LHCN-M2 (cell line): Measurements from ENCODE around the gene RHOV. TPM values are rescaled to one million over a fixed set of nuclear protein-coding genes. Genes with fewer than 3 reads are reported as not detected.
"Not testable (repeated sequence)": the region's sequence is repeated elsewhere in the genome, so short reads cannot be mapped to it uniquely, and the experiment has no call there.

Experiments
- DNase-seq: peaks from one replicate; pipeline ENCODE4 v3.0.0-alpha.2; 2012; ENCODE audit warnings: low read depth
- total RNA-seq: library from RNA; depleted of rRNA; stranded (reverse); fragments of >200 nt; gene quantifications from 2 replicates; pipeline ENCODE4 v1.2.3, GENCODE V29; 2014

The RHOV gene
- total RNA-seq, 1 experiment from 2014 or later: not detected

- DNase-seq: no peak
Measured at GRCh38 chr15:40875991-40876730, 2.1 kb upstream of the RHOV start.

GRCh38 chr15:40872791-40873693 is 992 bp downstream of the RHOV start:
- no peak for DNase-seq

- DNase-seq: no peak
Measured at GRCh38 chr15:40871749-40872617, 2.1 kb downstream of the RHOV start.

GRCh38 chr15:40870716-40871115 is 3.3 kb downstream of the RHOV start:
- no peak for DNase-seq

- no peak for DNase-seq
Measured at GRCh38 chr15:40869686-40870085, 4.3 kb downstream of the RHOV start.

GRCh38 chr15:40867199-40867598 is 6.8 kb downstream of the RHOV start:
- DNase-seq: no peak

GRCh38 chr15:40863660-40864270 is 10.3 kb downstream of the RHOV start:
- no peak for DNase-seq

GRCh38 chr15:40861147-40861546 is 12.9 kb downstream of the RHOV start:
- not testable (repeated sequence) for DNase-seq

- peak; percentile 78 for DNase-seq
Measured at GRCh38 chr15:40859206-40859851, 14.7 kb downstream of the RHOV start.

- DNase-seq: no peak
Measured at GRCh38 chr15:40858706-40859105, 15.3 kb downstream of the RHOV start.

GRCh38 chr15:40857601-40858341 is 16.3 kb downstream of the RHOV start:
- DNase-seq: peak; percentile 55

GRCh38 chr15:40856746-40857145 is 17.3 kb downstream of the RHOV start:
- no peak for DNase-seq

GRCh38 chr15:40855706-40856234 is 18.3 kb downstream of the RHOV start:
- DNase-seq: no peak

GRCh38 chr15:40854161-40854560 is 19.9 kb downstream of the RHOV start:
- DNase-seq: no peak

GRCh38 chr15:40853241-40853890 is 20.7 kb downstream of the RHOV start:
- no peak for DNase-seq

- no peak for DNase-seq
Measured at GRCh38 chr15:40852529-40852928, 21.5 kb downstream of the RHOV start.

- DNase-seq: no peak
Measured at GRCh38 chr15:40850576-40851112, 23.4 kb downstream of the RHOV start.

GRCh38 chr15:40847223-40847961 is 26.6 kb downstream of the RHOV start:
- DNase-seq: no peak
